ENCODE measurements around the gene LRRC8A. TPM values are rescaled to one million over a fixed set of nuclear protein-coding genes. Genes with fewer than 3 reads are reported as not detected.

Gene LRRC8A
- total RNA-seq, 1 experiment from 2014 or later = 16.4 TPM

DNA sequence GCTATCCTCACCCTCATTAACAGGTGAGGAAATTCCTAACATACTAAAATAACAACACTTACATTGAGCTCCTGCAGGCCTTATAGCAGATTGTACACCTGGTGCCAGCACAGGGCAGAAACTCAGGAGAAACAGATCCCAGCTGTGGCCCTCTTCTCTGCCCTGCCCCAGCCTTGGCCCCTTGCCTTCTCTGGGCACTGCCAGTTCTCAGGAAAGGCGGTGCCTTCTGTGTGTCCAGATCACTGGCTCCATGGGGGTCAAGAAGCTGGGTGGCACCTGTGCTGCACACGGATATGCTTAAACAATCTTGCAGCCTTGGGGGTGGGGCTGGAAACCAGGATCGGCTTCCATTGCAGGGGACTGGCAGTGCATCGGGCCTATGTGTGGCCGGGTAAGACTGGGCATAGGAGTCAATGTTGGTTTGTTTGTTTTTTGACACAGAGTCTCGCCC, 19.5 kb upstream of the LRRC8A start:
- no peak for DNase-seq (ENCODE audit: low read depth, low spot score)
- Histone ChIP-seq H3K4me1 (ENCODE audit: control insufficient read depth, insufficient read depth, low read length) (no peaks in the 10 kb centered on the region), H3K27me3 (ENCODE audit: control insufficient read depth, insufficient read depth, low read length) (no peaks in the 10 kb centered on the region), H3K36me3 (ENCODE audit: control insufficient read depth, insufficient read depth, low read length) (no peaks in the 10 kb centered on the region), H3K9me3 (ENCODE audit: control insufficient read depth, insufficient read depth, low read depth, low read length) (no peaks in the 10 kb centered on the region), H3K27ac (ENCODE audit: low read length) (no peak overlapping the region), H3K4me3 (ENCODE audit: low read depth in 2 of 2, low read length in 2 of 2) (no peak overlapping the region)
- TF ChIP-seq TCF7L2 (IDR thresholded peaks at IDR 0.05; ENCODE audit: low read depth, low read length) = no peak
- TF ChIP-seq, protein P1, sequence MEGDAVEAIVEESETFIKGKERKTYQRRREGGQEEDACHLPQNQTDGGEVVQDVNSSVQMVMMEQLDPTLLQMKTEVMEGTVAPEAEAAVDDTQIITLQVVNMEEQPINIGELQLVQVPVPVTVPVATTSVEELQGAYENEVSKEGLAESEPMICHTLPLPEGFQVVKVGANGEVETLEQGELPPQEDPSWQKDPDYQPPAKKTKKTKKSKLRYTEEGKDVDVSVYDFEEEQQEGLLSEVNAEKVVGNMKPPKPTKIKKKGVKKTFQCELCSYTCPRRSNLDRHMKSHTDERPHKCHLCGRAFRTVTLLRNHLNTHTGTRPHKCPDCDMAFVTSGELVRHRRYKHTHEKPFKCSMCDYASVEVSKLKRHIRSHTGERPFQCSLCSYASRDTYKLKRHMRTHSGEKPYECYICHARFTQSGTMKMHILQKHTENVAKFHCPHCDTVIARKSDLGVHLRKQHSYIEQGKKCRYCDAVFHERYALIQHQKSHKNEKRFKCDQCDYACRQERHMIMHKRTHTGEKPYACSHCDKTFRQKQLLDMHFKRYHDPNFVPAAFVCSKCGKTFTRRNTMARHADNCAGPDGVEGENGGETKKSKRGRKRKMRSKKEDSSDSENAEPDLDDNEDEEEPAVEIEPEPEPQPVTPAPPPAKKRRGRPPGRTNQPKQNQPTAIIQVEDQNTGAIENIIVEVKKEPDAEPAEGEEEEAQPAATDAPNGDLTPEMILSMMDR (IDR thresholded peaks at IDR 0.05) = no peak
- no peak for TF ChIP-seq SIN3A (IDR thresholded peaks at IDR 0.05; ENCODE audit: borderline replicate concordance, insufficient read depth, low read depth, low read length)
- no peak for TF ChIP-seq POLR2AphosphoS5 (IDR thresholded peaks at IDR 0.05; ENCODE audit: low read depth, low read length)
- TF ChIP-seq, protein P2, sequence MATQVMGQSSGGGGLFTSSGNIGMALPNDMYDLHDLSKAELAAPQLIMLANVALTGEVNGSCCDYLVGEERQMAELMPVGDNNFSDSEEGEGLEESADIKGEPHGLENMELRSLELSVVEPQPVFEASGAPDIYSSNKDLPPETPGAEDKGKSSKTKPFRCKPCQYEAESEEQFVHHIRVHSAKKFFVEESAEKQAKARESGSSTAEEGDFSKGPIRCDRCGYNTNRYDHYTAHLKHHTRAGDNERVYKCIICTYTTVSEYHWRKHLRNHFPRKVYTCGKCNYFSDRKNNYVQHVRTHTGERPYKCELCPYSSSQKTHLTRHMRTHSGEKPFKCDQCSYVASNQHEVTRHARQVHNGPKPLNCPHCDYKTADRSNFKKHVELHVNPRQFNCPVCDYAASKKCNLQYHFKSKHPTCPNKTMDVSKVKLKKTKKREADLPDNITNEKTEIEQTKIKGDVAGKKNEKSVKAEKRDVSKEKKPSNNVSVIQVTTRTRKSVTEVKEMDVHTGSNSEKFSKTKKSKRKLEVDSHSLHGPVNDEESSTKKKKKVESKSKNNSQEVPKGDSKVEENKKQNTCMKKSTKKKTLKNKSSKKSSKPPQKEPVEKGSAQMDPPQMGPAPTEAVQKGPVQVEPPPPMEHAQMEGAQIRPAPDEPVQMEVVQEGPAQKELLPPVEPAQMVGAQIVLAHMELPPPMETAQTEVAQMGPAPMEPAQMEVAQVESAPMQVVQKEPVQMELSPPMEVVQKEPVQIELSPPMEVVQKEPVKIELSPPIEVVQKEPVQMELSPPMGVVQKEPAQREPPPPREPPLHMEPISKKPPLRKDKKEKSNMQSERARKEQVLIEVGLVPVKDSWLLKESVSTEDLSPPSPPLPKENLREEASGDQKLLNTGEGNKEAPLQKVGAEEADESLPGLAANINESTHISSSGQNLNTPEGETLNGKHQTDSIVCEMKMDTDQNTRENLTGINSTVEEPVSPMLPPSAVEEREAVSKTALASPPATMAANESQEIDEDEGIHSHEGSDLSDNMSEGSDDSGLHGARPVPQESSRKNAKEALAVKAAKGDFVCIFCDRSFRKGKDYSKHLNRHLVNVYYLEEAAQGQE (IDR thresholded peaks at IDR 0.05; ENCODE audit: insufficient read depth in 1 of 2, low read depth in 2 of 2, low read length in 1 of 2) = no peak
- CTCF ChIA-PET = interaction anchor here (2.7 kb wide), 1 partner anchor 17 kb away, joined by 8 read pairs; no protein-coding TSS in a partner anchor
- intact Hi-C loops (cut with micrococcal nuclease; ENCODE audit: unreplicated experiment) (loop anchor here (5.0 kb wide), 1 partner anchor 65 kb away; no protein-coding TSS in a partner anchor), in situ Hi-C loops (cut with HindIII; ENCODE audit: low pct_unique_long_range_greater_than_20kb, low sequenced_read_pairs) (no loop called here)
- POLR2A ChIA-PET = no interaction called here
- no TSS peak for BruUV-seq (replicated peaks)
- no peak for ATAC-seq

DNA sequence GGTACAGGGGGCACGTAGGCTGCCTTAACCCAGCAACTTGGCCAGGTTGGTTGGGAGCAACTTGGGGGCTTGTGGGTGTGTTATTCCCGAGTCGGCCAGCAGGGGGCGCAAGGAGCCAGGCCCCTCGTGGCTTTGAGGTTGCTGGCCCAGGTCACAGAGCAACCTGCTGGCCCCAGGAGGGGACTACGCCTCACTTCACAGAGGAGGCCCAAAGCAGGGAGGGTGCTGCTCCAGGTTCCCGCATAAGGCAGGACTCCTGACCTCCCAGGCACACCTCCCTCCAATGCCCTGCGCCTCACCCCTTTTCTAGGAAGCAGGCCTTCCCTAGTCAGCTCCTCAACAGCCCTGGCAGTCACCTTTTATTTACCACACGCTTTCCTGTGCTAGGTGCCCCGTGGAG, 18.3 kb upstream of the LRRC8A start:
- no peak overlapping the region for H3K4me3 ChIP-seq (ENCODE audit: low read depth in 2 of 2, low read length in 2 of 2)
- POLR2A ChIA-PET = no interaction called here
- no peak for DNase-seq (ENCODE audit: low read depth, low spot score)
- intact Hi-C loops (cut with micrococcal nuclease; ENCODE audit: unreplicated experiment) (loop anchor here (5.0 kb wide), 1 partner anchor 64 kb away; no protein-coding TSS in a partner anchor), in situ Hi-C loops (cut with HindIII; ENCODE audit: low pct_unique_long_range_greater_than_20kb, low sequenced_read_pairs) (no loop called here)
- BruUV-seq (replicated peaks) = no TSS peak
- H3K9me3 ChIP-seq (ENCODE audit: control insufficient read depth, insufficient read depth, low read depth, low read length) = no peaks in the 10 kb centered on the region
- peak; percentile 92 for ATAC-seq
- TF ChIP-seq, protein P2 (IDR thresholded peaks at IDR 0.05; ENCODE audit: insufficient read depth in 1 of 2, low read depth in 2 of 2, low read length in 1 of 2) = no peak
- TF ChIP-seq SIN3A (IDR thresholded peaks at IDR 0.05; ENCODE audit: borderline replicate concordance, insufficient read depth, low read depth, low read length) (no peak), POLR2AphosphoS5 (IDR thresholded peaks at IDR 0.05; ENCODE audit: low read depth, low read length) (no peak), TCF7L2 (IDR thresholded peaks at IDR 0.05; ENCODE audit: low read depth, low read length) (no peak)
- TF ChIP-seq, protein P1 (IDR thresholded peaks at IDR 0.05) = peak; percentile 92
- no peak overlapping the region for H3K27ac ChIP-seq (ENCODE audit: low read length)
- H3K4me1 ChIP-seq (ENCODE audit: control insufficient read depth, insufficient read depth, low read length) = no peaks in the 10 kb centered on the region
- no peaks in the 10 kb centered on the region for H3K36me3 ChIP-seq (ENCODE audit: control insufficient read depth, insufficient read depth, low read length)
- no peaks in the 10 kb centered on the region for H3K27me3 ChIP-seq (ENCODE audit: control insufficient read depth, insufficient read depth, low read length)
- CTCF ChIA-PET = interaction anchor here (0.6 to 2.7 kb wide), 6 partner anchors 16 to 70 kb away, joined by 3 to 8 read pairs (median 4); no protein-coding TSS in a partner anchor
